Umbilical cord (tissue), 2 donors: ENCODE data around the gene C2CD5. TPM values are rescaled to one million over a fixed set of nuclear protein-coding genes. Genes with fewer than 3 reads are reported as not detected.

ENCODE experiments used
- DNase-seq: peaks from one replicate; pipeline ENCODE4 v3.0.0-alpha.2; 2015; ENCODE audit warnings: low spot score
- total RNA-seq: library from RNA; depleted of rRNA; stranded (reverse); fragments of >200 nt; gene quantifications from one replicate; pipeline ENCODE4 v1.2.3, GENCODE V29; 2014; ENCODE audit warnings: low replicate concordance; ENCODE audit not compliant: insufficient read depth

C2CD5 gene
- total RNA-seq, 1 donor from 2014 or later = 47.4 TPM

GRCh38 chr12:22416801-22417200 lies 127.5 kb downstream of the C2CD5 start:
- DNase-seq = no peak

- DNase-seq = no peak
These were observed 128.7 kb downstream of the C2CD5 start for GRCh38 chr12:22415342-22416309.

GRCh38 chr12:22414742-22415141 lies 129.6 kb downstream of the C2CD5 start:
- no peak for DNase-seq

GRCh38 chr12:22413592-22413991 lies 130.8 kb downstream of the C2CD5 start:
- DNase-seq = no peak

- DNase-seq = no peak
These were observed 131.8 kb downstream of the C2CD5 start for GRCh38 chr12:22412581-22412980.

GRCh38 chr12:22410486-22410885 lies 133.9 kb downstream of the C2CD5 start:
- DNase-seq = peak; percentile 38

GRCh38 chr12:22409377-22410164 lies 134.8 kb downstream of the C2CD5 start:
- DNase-seq = peak; percentile 30

- no peak for DNase-seq
These were observed 135.5 kb downstream of the C2CD5 start for GRCh38 chr12:22408610-22409376.

GRCh38 chr12:22407397-22407796 lies 136.9 kb downstream of the C2CD5 start:
- no peak for DNase-seq

- DNase-seq = no peak
These were observed 137.7 kb downstream of the C2CD5 start for GRCh38 chr12:22406627-22407026.

GRCh38 chr12:22399464-22400180 lies 144.7 kb downstream of the C2CD5 start:
- DNase-seq = no peak

Other genes with a start within 250 kb of the C2CD5 start
- 17.1 TPM for gene ST8SIA1, start 209.8 kb downstream of the C2CD5 start, total RNA-seq
- 35.4 TPM for gene ETNK1, start 80.6 kb upstream of the C2CD5 start, total RNA-seq